Endothelial cell of umbilical vein (primary cell): ENCODE results near the gene GNPTAB. TPM values are rescaled to one million over a fixed set of nuclear protein-coding genes. Genes with fewer than 3 reads are reported as not detected.

Experiments
- BruUV-seq: library from RNA; stranded (reverse); fragments of 400-500 nt; replicated peaks from 2 replicates; lab custom pipeline; 2021; lab: Mats Ljungman, UMichigan
- CTCF ChIA-PET: fragments of 300-600, 350-600 bp; sonication (Branson Sonifier 250); formaldehyde crosslinking; loops from one replicate; lab custom pipeline; 2021; ENCODE audit warnings: antibody characterized with exemption, inconsistent platforms; lab: Charles Lee
- POLR2A ChIA-PET: fragments of 300-600, 350-600 bp; sonication (Branson Sonifier 250); formaldehyde crosslinking; loops from one replicate; lab custom pipeline; 2021; ENCODE audit warnings: antibody characterized with exemption, inconsistent platforms; lab: Charles Lee
- DNase-seq: peaks from one replicate; pipeline ENCODE4 v3.0.0-alpha.2; 2011; ENCODE audit warnings: low read depth, low spot score
- FAIRE-seq: peaks from 2 replicates; lab custom pipeline; 2011; peaks lifted over from hg19 to GRCh38; lab: Jason Lieb, UNC
- H2AFZ ChIP-seq: 2 replicates; pipeline ENCODE4 v1.6.0; 2012; ENCODE audit warnings: low read depth, low read length, control low read depth, inconsistent platforms
- H3K27ac ChIP-seq: 2 replicates; pipeline ENCODE4 v1.5.1; 2011; ENCODE audit warnings: low read depth, mild to moderate bottlenecking, control low read depth, low read length, moderate library complexity; ENCODE audit not compliant: insufficient read depth
- H3K27me3 ChIP-seq, 2 experiments: 2 replicates each; pipeline versions ENCODE4 v1.6.0 to v1.6.1; 2011; ENCODE audit warnings: low read length in 2 of 2, mixed read lengths in 1 of 2; ENCODE audit not compliant: control insufficient read depth in 2 of 2, insufficient read depth in 2 of 2
- H3K36me3 ChIP-seq, 2 experiments: 2 replicates in 1 of 2; 3 replicates in 1 of 2; pipeline ENCODE4 v1.5.1; 2011; ENCODE audit warnings: low read length in 2 of 2, mild to moderate bottlenecking in 1 of 2, moderate library complexity in 1 of 2; ENCODE audit not compliant: control insufficient read depth in 2 of 2, insufficient read depth in 2 of 2; ENCODE audit errors: extremely low read depth in 1 of 2
- H3K4me1 ChIP-seq: 3 replicates; pipeline ENCODE4 v1.5.1; 2011; ENCODE audit warnings: mild to moderate bottlenecking, low read length; ENCODE audit not compliant: control insufficient read depth, insufficient read depth; ENCODE audit errors: extremely low read depth
- H3K4me2 ChIP-seq: 2 replicates; pipeline ENCODE4 v1.6.1; 2011; ENCODE audit warnings: low read length, control low read depth, mixed read lengths; ENCODE audit not compliant: insufficient read depth
- H3K4me3 ChIP-seq, 3 experiments: fragments of 200-600 bp in 1 of 3; sonication (generic), shearing (Covaris generic) in 1 of 3; replicated peaks in 1 of 3; 2 replicates each; pipeline ENCODE4 v1.5.1; 2011 to 2016; ENCODE audit warnings: control low read depth in 3 of 3, low read length in 3 of 3, mild to moderate bottlenecking in 2 of 3, inconsistent platforms in 1 of 3, low read depth in 1 of 3, moderate library complexity in 1 of 3; ENCODE audit not compliant: insufficient read depth in 1 of 3
- H3K79me2 ChIP-seq: 2 replicates; pipeline ENCODE4 v1.6.0; 2012; ENCODE audit warnings: low read length, inconsistent platforms; ENCODE audit not compliant: control insufficient read depth, insufficient read depth
- H3K9ac ChIP-seq: replicated peaks from 2 replicates; pipeline ENCODE3; 2011; ENCODE audit warnings: low read length, control low read depth; ENCODE audit not compliant: insufficient read depth; ENCODE audit errors: extremely low read depth
- H3K9me1 ChIP-seq: replicated peaks from 3 replicates; pipeline ENCODE4 v1.6.0; 2011; ENCODE audit warnings: mild to moderate bottlenecking, low read length; ENCODE audit not compliant: control insufficient read depth, insufficient read depth; ENCODE audit errors: extremely low read depth
- H3K9me3 ChIP-seq: replicated peaks from 2 replicates; pipeline ENCODE4 v1.5.1; 2012; ENCODE audit warnings: low read length, inconsistent platforms; ENCODE audit not compliant: control insufficient read depth, insufficient read depth
- H4K20me1 ChIP-seq: replicated peaks from 2 replicates; pipeline ENCODE3; 2011; ENCODE audit warnings: mild to moderate bottlenecking, low read length; ENCODE audit not compliant: control insufficient read depth, insufficient read depth; ENCODE audit errors: extremely low read depth
- EZH2 ChIP-seq: IDR thresholded peaks from 2 replicates; pipeline ENCODE4 v1.6.1; 2012; ENCODE audit warnings: borderline replicate concordance, low read depth, mild to moderate bottlenecking, moderate library complexity, low read length, inconsistent platforms; ENCODE audit not compliant: severe bottlenecking
- FOS ChIP-seq: IDR thresholded peaks from 2 replicates; pipeline ENCODE4 v1.6.1; 2011; ENCODE audit warnings: mild to moderate bottlenecking, low read length, moderate library complexity, borderline replicate concordance; ENCODE audit not compliant: insufficient read depth
- GATA2 ChIP-seq: IDR thresholded peaks from 2 replicates; pipeline ENCODE4 v1.7.0; 2011; ENCODE audit warnings: low read depth, mild to moderate bottlenecking, moderate library complexity, mixed read lengths, low read length; ENCODE audit not compliant: insufficient read length, insufficient read depth
- JUN ChIP-seq: IDR thresholded peaks from 2 replicates; pipeline ENCODE4 v1.6.1; 2011; ENCODE audit warnings: borderline replicate concordance, low read depth; ENCODE audit not compliant: insufficient read length, insufficient read depth
- MAX ChIP-seq: IDR thresholded peaks from 2 replicates; pipeline ENCODE4 v1.6.1; 2011; ENCODE audit not compliant: insufficient read depth, insufficient read length
- MYC ChIP-seq: IDR thresholded peaks from one replicate; pipeline ENCODE4 v1.6.1; 2011; ENCODE audit warnings: mild to moderate bottlenecking, low read depth, low read length
- POLR2A ChIP-seq: IDR thresholded peaks from 2 replicates; pipeline ENCODE4 v1.6.1; 2012; ENCODE audit warnings: low read depth, mild to moderate bottlenecking, control low read depth, low read length
- POLR2AphosphoS5 ChIP-seq: IDR thresholded peaks from 2 replicates; pipeline ENCODE4 v1.6.1; 2012; ENCODE audit warnings: low read depth, mild to moderate bottlenecking, control low read depth, low read length, moderate library complexity; ENCODE audit not compliant: insufficient read depth
- dilution Hi-C: fragments of 300-500 bp; cut with MboI; formaldehyde crosslinking; loops from one replicate; pipeline ENCODE4 v1.15.0; 2019; ENCODE audit warnings: low sequenced_read_pairs; ENCODE audit not compliant: extremely low pct_ligation_motif_present
- intact Hi-C: fragments of 100-400 bp; cut with micrococcal nuclease; formaldehyde crosslinking; loops from one replicate; pipeline ENCODE4 v1.10.0; 2022
- polyA plus RNA-seq, 4 experiments: library from polyadenylated mRNA; depleted of rRNA in 3 of 4; stranded (reverse) in 3 of 4; unstranded in 1 of 4; fragments of >200 nt; gene quantifications; 2 replicates each; pipeline versions ENCODE4 v1.2.1 to v1.2.3, GENCODE V29; 2011 to 2012; ENCODE audit warnings: missing spikeins in 1 of 4
- total RNA-seq: library from RNA; stranded (reverse); gene quantifications from 2 replicates; pipeline ENCODE4 v1.2.3, GENCODE V29; 2021
- TF ChIP-seq, protein P1 (sequence below), 2 donors: IDR thresholded peaks; 1 replicate in 1 of 2; 2 replicates in 1 of 2; pipeline ENCODE4 v1.5.1; 2011; ENCODE audit warnings: low read length in 2 of 2, mild to moderate bottlenecking in 2 of 2, moderate library complexity in 2 of 2, control low read depth in 1 of 2, inconsistent platforms in 1 of 2, low read depth in 1 of 2; ENCODE audit not compliant: insufficient read depth in 1 of 2; ENCODE audit errors: extremely low read depth in 1 of 2

The GNPTAB gene
- total and polyA plus RNA-seq, 2 donors (not counting 3 experiments of a cell fraction or from before 2014, with no cell fraction given): 15.6 to 39.5 TPM

- Histone ChIP-seq H4K20me1 (no peaks in the 10 kb centered on the region), H3K4me1 (no peaks in the 10 kb centered on the region), H3K27ac (no peak overlapping the region), H3K9me1 (no peaks in the 10 kb centered on the region), H3K4me2 (no peak overlapping the region), H3K4me3 (no peak overlapping the region), H3K79me2 (no peaks in the 10 kb centered on the region), H3K9ac (no peak overlapping the region), H3K36me3 (no peaks in the 10 kb centered on the region), H3K9me3 (no peaks in the 10 kb centered on the region), H3K27me3 (no peaks in the 10 kb centered on the region), H2AFZ (no peak overlapping the region)
- intact Hi-C loops (loop anchor here (1.0 kb wide), 1 partner anchor 31 kb away; no protein-coding TSS in a partner anchor), dilution Hi-C loops (no loop called here)
- DNase-seq: no peak
- TF ChIP-seq MAX (no peak), EZH2 (no peak), MYC (no peak), JUN (no peak), GATA2 (no peak), FOS (no peak), POLR2AphosphoS5 (no peak), POLR2A (no peak)
- TF ChIP-seq, protein P1, sequence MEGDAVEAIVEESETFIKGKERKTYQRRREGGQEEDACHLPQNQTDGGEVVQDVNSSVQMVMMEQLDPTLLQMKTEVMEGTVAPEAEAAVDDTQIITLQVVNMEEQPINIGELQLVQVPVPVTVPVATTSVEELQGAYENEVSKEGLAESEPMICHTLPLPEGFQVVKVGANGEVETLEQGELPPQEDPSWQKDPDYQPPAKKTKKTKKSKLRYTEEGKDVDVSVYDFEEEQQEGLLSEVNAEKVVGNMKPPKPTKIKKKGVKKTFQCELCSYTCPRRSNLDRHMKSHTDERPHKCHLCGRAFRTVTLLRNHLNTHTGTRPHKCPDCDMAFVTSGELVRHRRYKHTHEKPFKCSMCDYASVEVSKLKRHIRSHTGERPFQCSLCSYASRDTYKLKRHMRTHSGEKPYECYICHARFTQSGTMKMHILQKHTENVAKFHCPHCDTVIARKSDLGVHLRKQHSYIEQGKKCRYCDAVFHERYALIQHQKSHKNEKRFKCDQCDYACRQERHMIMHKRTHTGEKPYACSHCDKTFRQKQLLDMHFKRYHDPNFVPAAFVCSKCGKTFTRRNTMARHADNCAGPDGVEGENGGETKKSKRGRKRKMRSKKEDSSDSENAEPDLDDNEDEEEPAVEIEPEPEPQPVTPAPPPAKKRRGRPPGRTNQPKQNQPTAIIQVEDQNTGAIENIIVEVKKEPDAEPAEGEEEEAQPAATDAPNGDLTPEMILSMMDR (IDR thresholded peaks at IDR 0.05; ENCODE audit: extremely low read depth in 1 of 2, insufficient read depth in 1 of 2, low read depth in 1 of 2, low read length in 2 of 2): no peak
- no TSS peak for BruUV-seq
- ChIA-PET POLR2A (no interaction called here), CTCF (no interaction called here)
- FAIRE-seq: no peak
These were observed 41.6 kb downstream of the GNPTAB start for GRCh38 chr12:101789171-101789570.
